ENCODE data around the gene RNF7. TPM values are rescaled to one million over a fixed set of nuclear protein-coding genes. Genes with fewer than 3 reads are reported as not detected.
A peak's percentile ranks its signal among the peaks of the same experiment; 100 is the strongest.
"Not testable (repeated sequence)": the region's sequence is repeated elsewhere in the genome, so short reads cannot be mapped to it uniquely, and the experiment has no call there.

RNF7 gene
- 76.3 TPM for total RNA-seq
- long read RNA-seq, transcript RNF7-201 (3 exons, 2,763 nt): major isoform, 88 of 99 reads
- long read RNA-seq, partial matches to known transcripts: 1 of 99 reads
- long read RNA-seq, other reads (novel, unspliced or antisense): 4 of 99 reads

DNA sequence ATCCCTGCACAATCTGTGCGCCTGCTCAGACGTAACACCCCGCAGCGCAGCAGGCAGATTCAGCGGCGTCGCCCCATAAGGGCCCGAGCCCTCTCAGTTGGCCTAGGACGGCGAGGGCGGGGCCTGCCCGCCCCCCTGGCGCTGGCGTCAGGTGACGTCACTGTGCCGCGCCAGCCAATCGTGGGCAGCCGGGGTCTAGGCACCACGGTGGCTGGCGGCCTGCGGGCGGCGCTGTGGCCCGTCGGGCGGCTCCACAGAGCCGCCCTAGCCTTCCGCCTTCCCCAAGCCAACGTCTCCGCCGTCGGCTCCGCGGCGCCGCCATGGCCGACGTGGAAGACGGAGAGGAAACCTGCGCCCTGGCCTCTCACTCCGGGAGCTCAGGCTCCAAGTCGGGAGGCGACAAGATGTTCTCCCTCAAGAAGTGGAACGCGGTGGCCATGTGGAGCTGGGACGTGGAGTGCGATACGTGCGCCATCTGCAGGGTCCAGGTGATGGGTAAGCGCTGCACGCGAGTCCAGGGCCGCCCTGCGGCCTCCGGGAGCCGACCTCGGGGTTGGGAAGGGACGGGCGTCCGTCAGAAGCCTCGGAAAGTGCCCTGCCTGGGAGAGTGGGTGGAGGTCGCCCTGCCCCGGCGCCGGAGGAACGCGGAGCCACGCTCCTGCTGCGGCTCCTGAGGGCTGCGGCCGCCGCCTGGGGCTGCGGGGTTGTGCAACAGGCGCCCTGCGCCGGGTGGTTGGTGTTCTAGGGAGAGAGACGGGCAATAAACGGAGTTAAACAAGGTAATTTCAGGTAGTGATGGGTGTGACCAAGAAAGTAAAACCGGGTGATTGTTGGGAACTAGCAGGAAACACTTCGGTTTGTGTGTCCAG lies at the start of gene RNF7:
TSS of gene RNF7 (plus strand) at position 277 of the 869 bp plus-strand sequence. CDS start at position 321, 44 bp downstream.
- DNase-seq (ENCODE audit: low spot score): peak; percentile 99

DNA sequence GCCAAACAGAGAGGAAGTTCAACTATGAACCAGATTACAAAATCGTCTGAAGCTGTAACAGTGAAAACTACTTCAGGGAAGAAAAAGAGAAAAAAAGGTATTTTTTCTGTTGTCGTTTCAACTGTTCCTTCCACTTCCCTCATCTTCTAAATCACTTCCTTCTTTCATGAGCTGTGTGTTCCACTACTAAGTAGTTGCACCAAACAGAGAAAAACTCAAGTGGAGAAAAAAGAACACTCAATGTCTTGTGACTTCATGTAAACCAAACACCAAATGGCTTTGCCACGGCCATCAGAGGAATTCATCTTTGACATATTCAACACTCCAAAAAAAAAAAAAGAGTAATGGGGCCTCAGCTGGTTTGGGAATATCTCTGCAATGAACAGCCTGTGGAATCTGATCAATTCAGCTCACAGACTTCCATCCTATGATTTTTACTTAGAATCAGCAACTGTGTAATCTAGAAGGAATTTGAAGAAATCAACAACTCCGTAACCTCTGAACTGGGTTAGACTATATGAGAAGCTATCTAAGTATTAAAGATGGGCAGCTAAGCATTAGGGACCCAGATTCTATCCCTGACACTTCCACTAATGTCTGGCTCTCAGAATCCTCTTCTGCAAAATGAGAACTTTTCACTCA lies 47.5 kb upstream of the RNF7 start:
- DNase-seq (ENCODE audit: low spot score): no peak

DNA sequence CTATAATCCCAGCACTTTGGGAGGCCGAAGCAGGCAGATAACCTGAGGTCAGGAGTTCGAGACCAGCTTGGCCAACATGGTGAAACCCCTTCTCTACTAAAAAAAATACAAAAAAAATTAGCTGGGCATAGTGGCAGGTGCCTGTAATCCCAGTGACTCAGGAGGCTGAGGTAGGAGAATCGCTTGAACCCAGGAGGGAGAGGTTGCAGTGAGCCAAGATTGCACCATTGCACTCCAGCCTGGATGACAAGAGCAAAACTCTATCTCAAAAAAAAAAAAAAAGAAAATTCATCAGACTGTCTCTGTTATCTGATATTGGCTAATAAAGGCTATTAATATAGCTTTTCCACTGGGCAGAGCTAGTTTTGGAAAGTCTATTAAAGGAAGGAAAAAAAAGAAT lies 46.6 kb upstream of the RNF7 start:
- not testable (repeated sequence) for DNase-seq (ENCODE audit: low spot score)

DNA sequence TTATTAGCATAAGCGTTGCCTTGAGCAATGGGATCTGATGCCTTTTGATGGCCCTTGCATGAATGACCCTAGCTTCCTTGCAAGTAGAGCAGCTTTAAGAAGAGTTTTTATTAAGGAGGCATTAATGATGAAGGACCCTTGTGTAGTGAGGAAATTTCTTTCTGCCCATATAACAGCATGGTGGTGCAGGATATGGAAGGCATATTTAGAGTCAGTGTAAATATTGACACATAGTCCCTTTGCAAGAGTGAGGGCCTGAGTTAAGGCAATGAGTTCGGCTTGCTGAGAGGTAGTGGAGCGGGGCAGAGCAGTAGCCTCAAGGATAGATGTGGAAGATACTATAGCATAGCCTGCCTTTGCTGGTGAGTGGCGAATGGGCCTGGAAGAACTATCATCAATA lies 45.1 kb upstream of the RNF7 start:
- DNase-seq (ENCODE audit: low spot score): not testable (repeated sequence)

DNA sequence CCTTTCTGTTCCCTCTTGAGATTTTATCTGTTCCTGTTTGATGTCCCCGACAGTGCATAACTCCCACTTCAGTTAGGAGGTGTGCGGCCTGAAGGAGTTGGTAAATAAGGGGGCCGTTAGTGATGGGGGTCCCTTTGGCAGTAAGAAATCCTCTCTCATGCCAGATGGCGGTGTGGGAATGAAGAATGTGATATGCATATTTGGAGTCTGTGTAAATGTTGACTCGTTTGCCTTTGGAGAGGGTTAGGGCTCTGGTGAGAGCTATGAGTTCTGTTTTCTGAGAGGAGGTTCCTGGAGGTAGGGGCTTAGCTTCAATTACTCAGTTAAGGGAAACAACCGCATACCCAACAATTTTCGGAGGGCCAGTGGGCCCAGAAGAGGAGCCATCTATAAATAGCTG lies 38.8 kb upstream of the RNF7 start:
- no peak for DNase-seq (ENCODE audit: low spot score)

DNA sequence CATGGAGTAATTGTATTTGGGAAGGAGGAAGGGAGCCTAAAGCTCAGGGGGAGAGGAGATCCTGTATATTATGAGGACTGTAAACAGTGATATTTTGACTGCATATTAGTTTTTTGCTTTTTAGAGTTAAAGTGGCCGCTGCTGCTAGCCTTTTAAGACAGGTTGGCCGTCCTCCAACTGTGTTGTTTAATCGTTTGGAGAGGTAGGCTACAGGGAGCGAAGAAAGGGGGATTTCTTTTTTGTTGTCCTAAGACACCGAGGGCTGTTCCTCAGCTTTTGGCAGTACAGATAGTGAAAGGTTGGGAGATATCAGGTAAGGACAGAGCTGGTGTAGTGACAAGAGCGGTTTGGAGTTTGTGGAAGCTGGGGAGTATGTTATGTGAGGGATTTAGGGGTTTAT lies 38.2 kb upstream of the RNF7 start:
- DNase-seq (ENCODE audit: low spot score): no peak

DNA sequence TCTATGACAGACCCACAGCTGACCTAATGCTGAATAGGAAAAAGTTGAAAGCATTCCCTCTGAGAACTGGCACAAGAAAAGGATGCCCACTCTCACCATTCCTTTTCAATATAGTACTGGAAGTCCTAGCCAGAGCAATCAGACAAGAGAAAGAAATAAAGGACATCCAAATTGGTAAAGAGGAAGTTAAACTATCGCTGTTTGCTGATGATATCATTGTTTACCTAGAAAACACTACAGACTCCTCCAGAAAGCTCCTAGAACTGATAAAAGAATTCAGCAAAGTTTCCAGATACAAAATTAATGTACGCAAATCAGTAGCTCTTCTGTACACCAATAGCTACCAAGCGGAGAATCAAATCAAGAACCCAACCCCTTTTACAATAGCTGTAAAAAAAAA lies 34.7 kb upstream of the RNF7 start:
- not testable (repeated sequence) for DNase-seq (ENCODE audit: low spot score)

DNA sequence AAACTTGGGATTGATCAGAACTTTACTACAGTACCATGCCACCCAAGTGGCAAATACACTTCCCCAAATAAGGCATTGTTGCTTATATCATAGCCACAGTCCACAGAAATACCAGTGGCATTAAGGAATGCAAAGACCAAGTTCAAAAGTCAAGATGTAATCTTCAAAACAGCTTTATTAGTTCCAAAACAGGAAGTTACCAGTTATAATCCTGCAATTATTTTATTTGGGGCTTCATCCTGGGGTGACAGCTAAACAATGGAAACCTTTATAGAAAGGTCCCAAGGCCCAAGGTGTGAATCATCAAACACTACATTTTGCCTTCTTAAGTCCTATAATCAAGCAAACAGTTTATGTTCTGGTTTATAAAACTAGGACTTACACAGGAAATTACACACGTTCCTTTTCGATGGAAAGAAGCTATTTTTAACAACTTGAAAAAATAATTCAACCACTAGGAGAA lies 30.3 kb upstream of the RNF7 start:
- no peak for DNase-seq (ENCODE audit: low spot score)

DNA sequence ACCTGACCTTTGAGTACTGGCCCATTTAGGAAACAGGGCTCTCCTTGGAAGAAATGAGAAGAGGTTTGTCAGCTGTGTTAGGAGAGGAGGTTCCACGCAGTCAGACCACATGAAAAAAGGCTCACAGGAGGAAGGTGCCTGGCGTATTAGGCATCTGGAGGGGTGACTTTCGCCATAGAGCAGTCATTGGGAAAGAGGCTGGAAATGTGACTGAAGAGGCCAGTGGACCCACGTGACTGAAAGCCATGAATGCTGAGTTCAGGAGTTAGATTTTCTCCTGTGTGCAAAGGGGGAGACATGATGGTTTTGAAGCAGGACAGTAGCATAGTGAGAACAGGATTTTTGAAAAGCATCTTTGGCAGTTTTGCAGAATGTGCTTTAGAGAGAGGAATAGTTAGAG lies 29.7 kb upstream of the RNF7 start:
- no peak for DNase-seq (ENCODE audit: low spot score)

DNA sequence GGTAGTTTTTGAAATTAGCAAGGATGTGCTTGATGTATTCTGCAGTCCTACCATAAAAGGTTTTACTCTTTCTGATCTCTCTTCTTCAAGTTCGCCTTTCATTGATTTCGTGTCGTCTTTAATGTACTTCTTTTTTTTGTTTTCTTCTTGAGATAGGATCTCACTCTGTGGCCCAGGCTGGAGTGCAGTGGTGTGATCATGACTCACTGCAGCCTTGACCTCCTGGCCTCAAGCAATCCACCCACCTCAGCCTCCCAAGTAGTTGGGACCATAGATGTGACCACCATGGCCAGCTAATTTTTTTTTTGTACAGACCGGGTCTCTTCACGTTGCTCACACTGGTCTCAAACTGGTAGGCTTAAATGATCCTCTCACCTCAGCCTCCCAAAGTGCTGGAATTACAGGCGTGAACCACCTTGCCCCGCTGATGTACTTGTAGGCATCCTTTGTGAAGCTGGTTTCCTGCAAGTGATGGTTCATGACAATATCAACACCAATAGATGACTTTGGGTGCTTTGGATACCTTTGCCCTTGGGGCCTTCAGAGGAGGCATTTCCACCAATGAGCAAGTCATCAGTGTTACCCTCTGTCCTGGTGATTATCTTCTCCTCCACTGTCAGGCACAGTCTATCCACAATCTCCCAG lies 28.9 kb upstream of the RNF7 start:
- no peak for DNase-seq (ENCODE audit: low spot score)

DNA sequence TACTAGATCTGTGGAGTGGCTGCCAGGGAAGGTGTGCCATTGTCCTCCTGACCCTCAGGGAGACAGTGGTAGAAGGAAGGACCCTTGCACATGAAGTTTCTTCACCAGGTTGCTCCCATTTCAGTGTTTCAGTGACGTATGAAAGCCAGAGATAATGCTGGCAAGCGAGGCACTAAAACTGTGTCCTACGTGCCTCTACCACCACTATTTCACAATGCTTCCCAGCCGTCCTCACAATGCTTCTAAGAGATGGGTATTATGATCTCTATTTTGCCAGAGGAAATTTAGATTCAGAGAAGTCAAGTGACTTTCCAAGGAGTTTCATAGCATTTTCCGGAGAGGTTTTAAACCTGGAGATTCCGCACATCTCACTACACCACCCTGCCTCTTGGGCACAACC lies 28.0 kb upstream of the RNF7 start:
- no peak for DNase-seq (ENCODE audit: low spot score)

DNA sequence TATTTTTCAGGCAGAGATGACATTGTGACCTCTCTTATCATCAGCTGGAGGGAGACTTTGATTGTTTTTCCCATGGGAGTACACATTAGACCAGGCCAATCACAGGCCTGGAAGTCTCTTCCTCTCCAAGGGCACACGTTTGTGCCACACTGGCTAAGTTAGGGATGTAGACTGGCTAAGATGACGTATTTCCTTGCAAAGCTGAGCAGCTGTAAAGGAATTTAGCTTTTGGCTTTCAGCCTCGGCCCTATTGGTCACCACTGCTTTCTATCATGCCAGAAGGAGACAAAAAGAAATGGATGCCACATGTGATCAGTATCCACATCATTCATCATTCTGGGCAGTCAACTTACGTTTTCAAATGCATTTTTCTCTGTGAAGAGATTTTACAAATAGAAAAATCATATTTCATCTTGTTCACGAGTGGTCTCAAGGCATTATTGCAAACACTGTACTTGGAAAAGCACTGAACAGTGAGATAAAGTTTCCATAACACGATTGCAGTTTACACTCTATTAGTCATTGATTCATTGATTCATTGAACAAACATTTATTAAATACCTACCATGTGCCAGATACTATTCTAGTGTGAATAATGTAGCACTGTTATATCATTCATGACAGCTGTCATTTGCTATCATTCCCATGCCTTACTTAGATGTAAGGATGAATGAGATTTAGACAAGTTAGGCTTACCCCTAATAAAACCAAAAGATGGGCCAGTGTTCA lies 27.0 kb upstream of the RNF7 start:
- no peak for DNase-seq (ENCODE audit: low spot score)

DNA sequence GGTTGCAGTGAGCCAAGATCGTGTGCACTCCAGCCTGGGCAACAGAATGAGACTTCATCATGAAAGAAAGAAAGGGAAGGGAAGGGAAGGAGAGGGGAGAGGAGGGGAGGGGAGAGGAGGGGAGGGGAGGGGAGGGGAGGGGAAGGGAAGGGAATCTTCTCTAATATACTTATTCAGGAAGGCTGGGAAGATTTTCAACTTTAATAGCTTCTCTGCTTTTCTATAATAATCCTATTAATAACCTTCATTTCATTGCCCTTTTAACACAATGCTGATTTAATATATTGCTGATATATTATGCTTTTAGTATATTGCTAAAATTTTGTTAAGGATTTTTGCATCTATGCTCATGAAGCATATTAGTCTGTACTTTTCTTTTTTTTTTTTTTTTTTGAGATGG lies 23.4 kb upstream of the RNF7 start:
- no peak for DNase-seq (ENCODE audit: low spot score)

DNA sequence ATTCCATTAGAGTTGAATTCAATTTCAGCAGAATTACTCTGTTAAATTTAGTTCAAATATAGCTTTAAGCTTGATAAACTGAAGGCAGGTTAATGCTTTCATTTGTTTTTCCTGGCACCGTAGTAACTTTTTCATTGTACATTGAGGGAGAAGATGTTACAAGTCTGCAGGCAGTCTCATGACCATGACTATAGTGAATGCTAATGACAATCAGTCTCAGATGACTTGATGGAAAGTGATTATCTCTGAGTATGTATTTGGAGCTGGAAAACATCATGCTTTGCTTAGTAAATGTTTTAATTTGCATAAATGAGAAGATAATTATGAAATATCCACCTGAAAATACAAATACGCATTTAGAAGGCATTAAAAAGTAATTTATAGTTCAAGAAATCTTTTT lies 16.0 kb upstream of the RNF7 start:
- no peak for DNase-seq (ENCODE audit: low spot score)

DNA sequence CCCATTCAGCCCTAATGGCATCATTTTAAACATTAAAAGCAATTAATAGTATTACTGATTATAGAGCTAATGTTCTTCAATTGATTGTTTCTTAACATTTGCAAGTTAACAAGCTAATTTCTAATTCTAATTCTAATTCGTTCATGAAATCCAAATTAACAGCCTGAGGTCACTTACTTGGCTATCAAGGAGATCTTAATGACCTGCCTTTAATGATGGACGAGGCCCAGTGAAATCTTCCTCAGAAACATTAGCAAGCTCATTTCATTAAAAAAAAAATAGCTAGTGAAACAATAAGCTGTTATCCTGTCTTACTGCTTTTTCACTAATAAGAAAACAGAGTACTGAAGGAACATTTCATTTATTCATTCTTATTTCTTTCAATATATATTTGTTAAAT lies 15.4 kb upstream of the RNF7 start:
- DNase-seq (ENCODE audit: low spot score): no peak

DNA sequence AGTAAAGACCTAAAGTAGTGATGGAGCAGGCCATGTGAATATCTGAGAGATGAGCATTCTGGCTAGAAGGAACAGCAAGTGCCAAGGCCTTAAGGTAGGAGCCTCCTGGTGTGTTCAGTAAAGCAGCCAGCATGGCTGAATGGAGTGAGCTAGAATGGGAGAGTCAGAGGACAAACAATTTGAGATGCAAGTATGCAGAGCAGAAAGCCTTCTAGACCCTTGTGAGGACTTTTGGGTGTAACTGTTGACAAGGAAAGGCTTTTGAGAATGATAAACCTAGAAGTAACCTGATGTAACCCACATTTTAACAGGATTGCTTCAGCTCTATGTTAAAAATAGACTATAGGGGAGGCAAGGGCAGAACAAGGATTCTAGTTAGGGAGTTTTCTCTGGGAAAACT lies 14.8 kb upstream of the RNF7 start:
- no peak for DNase-seq (ENCODE audit: low spot score)

DNA sequence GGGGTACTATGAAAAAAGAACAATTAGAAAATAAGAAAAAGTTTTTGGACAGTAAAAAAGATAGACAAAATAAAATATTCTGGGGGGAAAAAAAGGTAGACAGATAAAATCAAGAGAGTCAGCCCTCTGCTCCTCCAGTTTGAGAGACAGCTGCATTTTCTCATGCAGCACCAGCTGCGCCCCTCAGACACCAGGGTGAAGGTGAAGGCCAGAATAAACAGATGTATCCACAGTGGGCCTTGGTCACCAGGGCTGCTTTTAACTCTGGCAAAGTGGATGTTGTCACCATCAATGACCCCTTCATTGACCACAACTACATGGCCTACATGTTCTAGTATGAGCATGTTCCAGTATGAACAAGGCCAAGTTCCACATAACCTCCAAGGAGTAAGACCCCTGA lies 13.9 kb upstream of the RNF7 start:
- DNase-seq (ENCODE audit: low spot score): no peak

DNA sequence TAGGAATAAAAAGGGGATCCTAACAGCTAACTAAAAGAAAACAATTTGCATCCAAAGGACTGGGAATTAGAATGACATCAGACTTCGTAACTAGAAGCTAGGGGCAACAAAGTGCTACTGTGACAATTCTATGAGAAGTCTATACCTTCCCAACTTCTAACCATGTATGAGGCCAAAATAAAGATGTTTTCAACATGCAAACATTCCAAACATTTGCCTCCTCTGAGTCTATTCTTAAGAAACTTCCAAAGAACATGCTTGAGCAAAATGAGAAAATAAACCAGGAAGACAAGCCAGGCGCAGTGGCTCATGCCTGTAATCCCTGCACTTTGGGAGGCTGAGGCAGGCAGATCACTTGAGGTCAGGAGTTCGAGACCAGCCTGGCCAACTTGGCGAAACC lies 13.1 kb upstream of the RNF7 start:
- no peak for DNase-seq (ENCODE audit: low spot score)

DNA sequence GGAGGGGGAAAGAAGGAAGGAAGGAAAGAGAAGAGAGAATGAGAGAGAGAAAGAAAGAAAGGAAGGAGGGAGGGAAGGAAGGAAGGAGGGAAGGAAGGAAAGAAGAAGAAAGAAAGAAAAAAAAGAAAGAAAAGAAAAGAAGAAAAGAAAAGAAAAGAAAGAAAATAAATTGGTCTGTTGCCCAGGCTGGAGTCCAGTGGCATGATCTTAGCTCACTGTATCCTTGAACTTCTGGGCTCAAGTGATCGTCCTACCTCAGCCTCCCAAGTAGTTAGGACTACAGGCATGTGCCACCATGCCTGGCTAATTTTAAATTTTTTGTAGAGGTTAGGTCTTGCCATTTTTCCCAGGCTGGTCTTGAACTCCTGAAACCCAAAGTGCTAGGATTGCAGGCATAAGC lies 11.6 kb upstream of the RNF7 start:
- no peak for DNase-seq (ENCODE audit: low spot score)

DNA sequence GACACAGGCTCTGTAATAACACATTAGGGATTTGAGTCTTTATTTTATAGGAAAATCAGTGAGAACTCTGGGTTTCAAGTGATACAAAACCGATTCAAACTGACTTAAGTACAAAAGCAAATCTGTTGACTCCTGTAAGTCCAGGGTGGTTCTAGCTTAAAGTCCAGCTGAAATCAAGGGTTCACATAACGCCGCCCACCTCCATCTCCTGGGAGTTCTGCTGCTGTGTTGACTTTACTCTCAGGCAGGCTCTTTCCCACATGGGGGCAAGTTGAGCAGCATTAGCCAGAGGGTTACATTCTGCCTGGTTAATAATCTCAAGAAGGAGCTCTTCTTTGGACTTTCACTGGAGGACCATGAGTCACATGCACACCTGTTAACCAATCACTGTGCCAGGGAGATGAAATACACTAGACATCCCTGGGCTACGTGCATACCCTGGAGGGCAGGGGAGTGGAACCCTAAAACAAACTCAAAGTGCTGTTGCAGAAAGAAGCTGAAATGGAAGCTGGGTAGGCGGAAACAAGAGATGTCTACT lies 9.7 kb upstream of the RNF7 start:
- no peak for DNase-seq (ENCODE audit: low spot score)

DNA sequence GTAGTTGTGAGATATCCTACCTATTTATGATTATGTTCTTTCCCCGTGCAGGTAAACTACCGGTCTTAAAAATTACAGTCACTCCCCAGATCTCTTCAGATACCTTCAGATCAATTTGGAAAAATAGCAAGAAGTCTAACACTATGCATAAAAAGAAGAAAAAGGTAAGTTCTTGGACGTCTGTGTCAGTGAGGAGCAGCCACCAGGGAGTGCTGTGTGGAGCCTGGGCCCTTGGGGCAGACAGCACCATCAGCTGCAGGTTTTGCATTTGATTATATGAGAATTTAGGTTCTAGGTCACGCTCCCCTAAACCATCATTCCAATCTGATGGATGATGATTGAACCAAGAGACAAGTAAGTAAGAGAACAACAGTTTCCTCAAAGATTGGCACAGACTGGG lies 8.9 kb upstream of the RNF7 start:
- DNase-seq (ENCODE audit: low spot score): no peak

All from mesenteric fat pad (tissue), 1 donor.